Measurements from ENCODE around the gene MTCH1.

Gene MTCH1

GRCh38 chr6:36975231-36976006 lies 10.6 kb downstream of the MTCH1 start:
- H3K4me3 ChIP-seq (ENCODE audit: low read length), result no peak overlapping the region
- no peak for DNase-seq (ENCODE audit: low read depth, low spot score)

GRCh38 chr6:36973647-36974046 lies 12.3 kb downstream of the MTCH1 start:
- no peak overlapping the region for H3K4me3 ChIP-seq (ENCODE audit: low read length)
- no peak for DNase-seq (ENCODE audit: low read depth, low spot score)

GRCh38 chr6:36973190-36973589 lies 12.8 kb downstream of the MTCH1 start:
- H3K4me3 ChIP-seq (ENCODE audit: low read length), result no peak overlapping the region
- DNase-seq (ENCODE audit: low read depth, low spot score), result no peak

GRCh38 chr6:36971921-36972673 lies 13.9 kb downstream of the MTCH1 start:
- no peak overlapping the region for H3K4me3 ChIP-seq (ENCODE audit: low read length)
- DNase-seq (ENCODE audit: low read depth, low spot score), result no peak

- DNase-seq (ENCODE audit: low read depth, low spot score), result no peak
- no peak overlapping the region for H3K4me3 ChIP-seq (ENCODE audit: low read length)
Observed at GRCh38 chr6:36970892-36971842, 14.8 kb downstream of the MTCH1 start.

- no peak for DNase-seq (ENCODE audit: low read depth, low spot score)
- no peak overlapping the region for H3K4me3 ChIP-seq (ENCODE audit: low read length)
Observed at GRCh38 chr6:36969988-36970891, 15.8 kb downstream of the MTCH1 start.

GRCh38 chr6:36969240-36969691 lies 16.7 kb downstream of the MTCH1 start:
- no peak for DNase-seq (ENCODE audit: low read depth, low spot score)

GRCh38 chr6:36968266-36968977 lies 17.6 kb downstream of the MTCH1 start:
- no peak overlapping the region for H3K4me3 ChIP-seq (ENCODE audit: low read length)
- no peak for DNase-seq (ENCODE audit: low read depth, low spot score)

More at GRCh38 chr6:36969240-36969691, 16.7 kb downstream of the MTCH1 start:
- no peak overlapping the region for H3K4me3 ChIP-seq (ENCODE audit: low read length)

- no peak for DNase-seq (ENCODE audit: low read depth, low spot score)
Observed at GRCh38 chr6:36967757-36968156, 18.2 kb downstream of the MTCH1 start.

GRCh38 chr6:36967301-36967700 lies 18.7 kb downstream of the MTCH1 start:
- no peak overlapping the region for H3K4me3 ChIP-seq (ENCODE audit: low read length)
- DNase-seq (ENCODE audit: low read depth, low spot score), result no peak

More at GRCh38 chr6:36967757-36968156, 18.2 kb downstream of the MTCH1 start:
- no peak overlapping the region for H3K4me3 ChIP-seq (ENCODE audit: low read length)

GRCh38 chr6:36964908-36965307 lies 21.1 kb downstream of the MTCH1 start:
- no peak overlapping the region for H3K4me3 ChIP-seq (ENCODE audit: low read length)
- no peak for DNase-seq (ENCODE audit: low read depth, low spot score)

- DNase-seq (ENCODE audit: low read depth, low spot score), result no peak
- no peak overlapping the region for H3K4me3 ChIP-seq (ENCODE audit: low read length)
Observed at GRCh38 chr6:36964349-36964748, 21.6 kb downstream of the MTCH1 start.

- DNase-seq (ENCODE audit: low read depth, low spot score), result peak; percentile 82
Observed at GRCh38 chr6:36963451-36964290, 22.3 kb downstream of the MTCH1 start.

GRCh38 chr6:36962874-36963273 lies 23.1 kb downstream of the MTCH1 start:
- peak overlapping the region; percentile 45 for H3K4me3 ChIP-seq (ENCODE audit: low read length)
- peak; percentile 86 for DNase-seq (ENCODE audit: low read depth, low spot score)

More at GRCh38 chr6:36963451-36964290, 22.3 kb downstream of the MTCH1 start:
- peak overlapping the region; percentile 45 for H3K4me3 ChIP-seq (ENCODE audit: low read length)

- no peak for DNase-seq (ENCODE audit: low read depth, low spot score)
- no peak overlapping the region for H3K4me3 ChIP-seq (ENCODE audit: low read length)
Observed at GRCh38 chr6:36961441-36962435, 24.3 kb downstream of the MTCH1 start.
